GM23248 (cell line): ENCODE measurements around the gene GOLIM4.

Experiments
- EZH2 ChIP-seq: fragments of 200-600 bp; sonication (generic); IDR thresholded peaks from 2 replicates; pipeline ENCODE4 v1.6.1; 2018; ENCODE audit warnings: antibody characterized with exemption, mild to moderate bottlenecking; ENCODE audit not compliant: insufficient read depth, poor library complexity, severe bottlenecking
- EZH2phosphoT487 ChIP-seq: fragments of 200-600 bp; sonication (generic); IDR thresholded peaks from 2 replicates; pipeline ENCODE4 v1.6.1; 2018; ENCODE audit warnings: antibody characterized with exemption, moderate library complexity, mild to moderate bottlenecking, low read depth; ENCODE audit not compliant: insufficient read depth

- TF ChIP-seq EZH2 (no peak), EZH2phosphoT487 (no peak)
Observed at GRCh38 chr3:167998253-167998652, 97.5 kb downstream of the GOLIM4 start.
